K562 (cell line): ENCODE results near the gene COX14. TPM values are rescaled to one million over a fixed set of nuclear protein-coding genes. Genes with fewer than 3 reads are reported as not detected.
A peak's percentile ranks its signal among the peaks of the same experiment; 100 is the strongest.

Source experiments
- ATAC-seq: fragments of 200-7000 bp; cut with Tn5 transposase; 3 replicates; pipeline ENCODE4 v1.9.1; 2020; ENCODE audit warnings: moderate library complexity
- BruUV-seq: library from RNA; stranded (reverse); fragments of 400-500 nt; replicated peaks from 2 replicates; lab custom pipeline; 2021; lab: Mats Ljungman, UMichigan
- CTCF ChIA-PET: fragments of 300-600 bp; formaldehyde crosslinking; extraction: SDS; loops from one replicate; lab custom pipeline; 2021; ENCODE audit warnings: low intra/inter-chr PET ratio; lab: Yijun Ruan, JAX
- POLR2A ChIA-PET: fragments of 300-600, 350-650 bp; sonication (Branson Sonifier 250); formaldehyde crosslinking; extraction: SDS; loops from one replicate; lab custom pipeline; 2021; ENCODE audit warnings: antibody characterized with exemption, inconsistent platforms; lab: Yijun Ruan, JAX
- DNase-seq, 4 experiments: peaks; one replicate each; pipeline versions ENCODE4 v3.0.0 to v3.0.0-alpha.2; 2011 to 2018; ENCODE audit warnings: low spot score in 3 of 4, mixed read lengths in 3 of 4; ENCODE audit errors: extremely low read depth in 1 of 4
- FAIRE-seq: peaks from 2 replicates; lab custom pipeline; 2011; peaks lifted over from hg19 to GRCh38; lab: Jason Lieb, UNC
- H2AFZ ChIP-seq: 2 replicates; pipeline ENCODE4 v1.6.0; 2011; ENCODE audit warnings: low read depth, low read length, control low read depth, inconsistent platforms
- H3K27ac ChIP-seq: fragments of 200-600 bp; 3 replicates; pipeline ENCODE4 v1.8.0; 2011; ENCODE audit warnings: low read depth, mild to moderate bottlenecking, control low read depth, inconsistent platforms, low read length, moderate library complexity, mixed read lengths; ENCODE audit errors: extremely low read depth
- H3K27me3 ChIP-seq, 2 experiments: fragments of 300-600 bp in 1 of 2; 2 replicates in 1 of 2; 3 replicates in 1 of 2; pipeline versions ENCODE4 v1.6.0 to v1.8.0; 2011; ENCODE audit warnings: inconsistent platforms in 2 of 2, low read length in 2 of 2, mild to moderate bottlenecking in 1 of 2, mixed read lengths in 1 of 2, moderate library complexity in 1 of 2; ENCODE audit not compliant: control insufficient read depth in 2 of 2, insufficient read depth in 2 of 2
- H3K36me3 ChIP-seq: fragments of 300-600 bp; 3 replicates; pipeline ENCODE4 v1.8.0; 2011; ENCODE audit warnings: mild to moderate bottlenecking, low read length, inconsistent platforms; ENCODE audit not compliant: control insufficient read depth, insufficient read depth
- H3K4me1 ChIP-seq, 2 experiments: fragments of 200-600 bp in 1 of 2; replicated peaks in 1 of 2; 2 replicates in 1 of 2; 3 replicates in 1 of 2; pipeline versions ENCODE4 v1.5.1 to v1.8.0; 2011; ENCODE audit warnings: inconsistent platforms in 2 of 2, low read length in 2 of 2, mild to moderate bottlenecking in 1 of 2, mixed read lengths in 1 of 2, moderate library complexity in 1 of 2; ENCODE audit not compliant: control insufficient read depth in 2 of 2, insufficient read depth in 2 of 2
- H3K4me2 ChIP-seq: 2 replicates; pipeline ENCODE4 v1.6.1; 2011; ENCODE audit warnings: low read length, control low read depth, inconsistent platforms, mixed read lengths; ENCODE audit not compliant: insufficient read depth
- H3K4me3 ChIP-seq: fragments of 200-600 bp; sonication (generic), shearing (Covaris generic); 2 replicates; pipeline ENCODE4 v1.5.1; 2016; ENCODE audit warnings: control low read depth, inconsistent platforms
- H3K79me2 ChIP-seq: fragments of 200-600 bp; 3 replicates; pipeline ENCODE4 v1.8.0; 2011; ENCODE audit warnings: low read length, inconsistent platforms; ENCODE audit not compliant: control insufficient read depth, insufficient read depth
- H3K9ac ChIP-seq, 2 experiments: 2 replicates each; pipeline versions ENCODE4 v1.6.0 to v1.6.1; 2011; ENCODE audit warnings: low read depth in 2 of 2, low read length in 2 of 2, control low read depth in 1 of 2, inconsistent platforms in 1 of 2, mild to moderate bottlenecking in 1 of 2, mixed read lengths in 1 of 2; ENCODE audit not compliant: insufficient read depth in 1 of 2
- H3K9me1 ChIP-seq: one replicate; pipeline ENCODE4 v1.6.0; 2011; ENCODE audit warnings: inconsistent platforms, mild to moderate bottlenecking, low read length, moderate library complexity; ENCODE audit not compliant: control insufficient read depth, insufficient read depth
- H3K9me3 ChIP-seq: replicated peaks from 2 replicates; pipeline ENCODE4 v1.5.1; 2011; ENCODE audit warnings: low read depth, low read length, inconsistent platforms; ENCODE audit not compliant: control insufficient read depth, insufficient read depth
- H4K20me1 ChIP-seq: replicated peaks from 2 replicates; pipeline ENCODE4 v1.6.1; 2011; ENCODE audit warnings: low read length, inconsistent platforms, mixed read lengths; ENCODE audit not compliant: control insufficient read depth, insufficient read depth
- CBFA2T3 ChIP-seq: fragments of 450-650 bp; IDR thresholded peaks from 2 replicates; pipeline ENCODE4 v1.6.1; 2017
- FOXK1 ChIP-seq: sonication (generic); formaldehyde crosslinking; IDR thresholded peaks from 2 replicates; pipeline ENCODE4 v1.8.0; 2022; ENCODE audit warnings: missing genetic modification reagents, mild to moderate bottlenecking, borderline replicate concordance
- PCBP1 ChIP-seq: fragments of 200-400 bp; formaldehyde crosslinking; IDR thresholded peaks from 2 replicates; pipeline ENCODE4 v1.6.1; 2018; ENCODE audit warnings: mild to moderate bottlenecking, low read depth, low read length; ENCODE audit not compliant: poor library complexity, severe bottlenecking
- SMARCC2 ChIP-seq: fragments of 450-650 bp; IDR thresholded peaks from 2 replicates; pipeline ENCODE4 v1.6.1; 2017; ENCODE audit warnings: antibody characterized with exemption, moderate library complexity, mild to moderate bottlenecking, low read depth
- WGBS: fragments of 100-300 bp; shearing (Covaris generic); methylation state at CpG from one replicate; pipeline ENCODE4 v1.1.6; 2016; ENCODE audit warnings: low coverage, mixed read lengths; ENCODE audit not compliant: insufficient coverage; ENCODE audit errors: missing lambda C conversion rate; 5-methylcytosine and 5-hydroxymethylcytosine counted together
- in situ Hi-C: fragments of 300-500 bp; cut with MboI; formaldehyde crosslinking; loops from 4 replicates; pipeline ENCODE4 v1.15.0; 2018; ENCODE audit warnings: inconsistent platforms, mixed read lengths
- intact Hi-C: fragments of 100-400 bp; cut with micrococcal nuclease; formaldehyde crosslinking; loops from 2 replicates; pipeline ENCODE4 v1.14.2; 2022
- polyA plus RNA-seq, 8 experiments: library from polyadenylated mRNA; depleted of rRNA in 4 of 8; stranded (reverse) in 5 of 8; unstranded in 3 of 8; fragments of >200 nt; fragmentation: Nextera tagmentation in 2 of 8; fragmentation: Illumina TruSeq in 1 of 8; extraction: Ambion mirVana in 2 of 8; extraction: Trizol in 1 of 8; gene quantifications; 2 replicates each; pipeline versions ENCODE4 v1.2.1 to v1.2.3, GENCODE V29; 2011 to 2014; ENCODE audit warnings: inconsistent platforms in 1 of 8, missing spikeins in 1 of 8
- total RNA-seq, 7 experiments: library from RNA; depleted of rRNA in 6 of 7; stranded (reverse); fragments of >200 nt in 6 of 7; fragmentation: Illumina TruSeq in 2 of 7; extraction: Trizol in 2 of 7; gene quantifications; 2 replicates each; pipeline versions ENCODE4 v1.2.1 to v1.2.3, GENCODE V29; 2011 to 2021; ENCODE audit warnings: low replicate concordance in 1 of 7
- TF ChIP-seq, protein P1 (sequence below): sonication (generic); formaldehyde crosslinking; IDR thresholded peaks from 2 replicates; pipeline ENCODE4 v1.8.0; 2022; ENCODE audit warnings: missing genetic modification reagents, mild to moderate bottlenecking, moderate library complexity, borderline replicate concordance
- TF ChIP-seq, protein P2 (sequence below), 2 experiments: fragments of 450-650 bp; IDR thresholded peaks; 2 replicates each; pipeline ENCODE4 v1.6.1; 2016; ENCODE audit warnings: mild to moderate bottlenecking in 2 of 2, borderline replicate concordance in 1 of 2, low read depth in 1 of 2, moderate library complexity in 1 of 2

Gene COX14
- total and polyA plus RNA-seq, 9 of the 15 experiments (the other 6 are each of a cell fraction or from before 2014, with no cell fraction given) = 44.4 to 269 (median 53.4) TPM

DNA sequence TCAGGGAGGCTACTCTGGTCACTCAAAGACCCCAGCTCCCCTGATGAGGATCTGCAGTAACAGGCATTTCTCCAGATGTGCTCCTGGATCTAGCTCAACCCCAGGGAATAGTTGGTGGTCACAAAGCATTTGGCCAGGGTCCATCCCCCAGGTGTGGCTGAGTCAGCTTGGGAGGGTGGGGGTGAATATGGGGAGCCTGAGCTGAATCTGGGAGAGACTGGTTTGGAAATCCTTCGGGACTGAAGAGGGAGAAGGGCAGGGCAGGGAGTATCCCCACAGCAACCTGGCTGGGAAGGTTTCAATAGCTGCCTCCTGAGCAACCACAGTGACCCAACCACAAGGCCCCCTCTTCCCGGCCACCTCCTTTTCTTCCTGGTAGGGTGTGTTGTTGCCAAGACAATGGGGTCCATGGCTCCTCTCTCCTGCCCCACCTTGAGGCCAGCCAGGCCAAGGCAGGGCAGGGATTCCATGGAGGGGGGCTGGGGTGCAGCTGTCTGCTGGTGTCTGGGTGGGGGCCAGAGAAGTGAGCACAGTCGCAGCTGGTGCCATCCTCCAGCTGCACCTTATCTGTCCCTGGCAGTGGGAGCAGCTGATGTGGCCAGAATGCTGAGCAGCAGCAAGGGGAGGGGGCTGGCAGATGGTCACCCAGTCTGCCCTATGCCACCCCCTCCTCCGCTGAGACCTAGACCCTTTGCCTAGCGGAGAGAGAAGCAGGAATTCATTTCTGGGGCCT lies 49.1 kb upstream of the COX14 start:
- H3K27me3 ChIP-seq = peaks cover 11 to 67% of the 10 kb centered on the region in 2 experiments; a peak in 4 of 5 replicates
- ChIA-PET CTCF (no interaction called here), POLR2A (no interaction called here)
- no peaks in the 10 kb centered on the region for H3K79me2 ChIP-seq
- WGBS = 3% methylated on average over 5 of the region's 5 CpGs
- H3K4me3 ChIP-seq = no peak overlapping the region
- TF ChIP-seq SMARCC2 (no peak), FOXK1 (CRISPR knock-in tag) (no peak), PCBP1 (no peak), CBFA2T3 (peak; percentile 44; the same call in 1 of the 2 replicates)
- TF ChIP-seq, protein P1, sequence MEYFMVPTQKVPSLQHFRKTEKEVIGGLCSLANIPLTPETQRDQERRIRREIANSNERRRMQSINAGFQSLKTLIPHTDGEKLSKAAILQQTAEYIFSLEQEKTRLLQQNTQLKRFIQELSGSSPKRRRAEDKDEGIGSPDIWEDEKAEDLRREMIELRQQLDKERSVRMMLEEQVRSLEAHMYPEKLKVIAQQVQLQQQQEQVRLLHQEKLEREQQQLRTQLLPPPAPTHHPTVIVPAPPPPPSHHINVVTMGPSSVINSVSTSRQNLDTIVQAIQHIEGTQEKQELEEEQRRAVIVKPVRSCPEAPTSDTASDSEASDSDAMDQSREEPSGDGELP (CRISPR knock-in tag) = peak; percentile 50; the same call in 1 of the 2 replicates
- TF ChIP-seq, protein P2, sequence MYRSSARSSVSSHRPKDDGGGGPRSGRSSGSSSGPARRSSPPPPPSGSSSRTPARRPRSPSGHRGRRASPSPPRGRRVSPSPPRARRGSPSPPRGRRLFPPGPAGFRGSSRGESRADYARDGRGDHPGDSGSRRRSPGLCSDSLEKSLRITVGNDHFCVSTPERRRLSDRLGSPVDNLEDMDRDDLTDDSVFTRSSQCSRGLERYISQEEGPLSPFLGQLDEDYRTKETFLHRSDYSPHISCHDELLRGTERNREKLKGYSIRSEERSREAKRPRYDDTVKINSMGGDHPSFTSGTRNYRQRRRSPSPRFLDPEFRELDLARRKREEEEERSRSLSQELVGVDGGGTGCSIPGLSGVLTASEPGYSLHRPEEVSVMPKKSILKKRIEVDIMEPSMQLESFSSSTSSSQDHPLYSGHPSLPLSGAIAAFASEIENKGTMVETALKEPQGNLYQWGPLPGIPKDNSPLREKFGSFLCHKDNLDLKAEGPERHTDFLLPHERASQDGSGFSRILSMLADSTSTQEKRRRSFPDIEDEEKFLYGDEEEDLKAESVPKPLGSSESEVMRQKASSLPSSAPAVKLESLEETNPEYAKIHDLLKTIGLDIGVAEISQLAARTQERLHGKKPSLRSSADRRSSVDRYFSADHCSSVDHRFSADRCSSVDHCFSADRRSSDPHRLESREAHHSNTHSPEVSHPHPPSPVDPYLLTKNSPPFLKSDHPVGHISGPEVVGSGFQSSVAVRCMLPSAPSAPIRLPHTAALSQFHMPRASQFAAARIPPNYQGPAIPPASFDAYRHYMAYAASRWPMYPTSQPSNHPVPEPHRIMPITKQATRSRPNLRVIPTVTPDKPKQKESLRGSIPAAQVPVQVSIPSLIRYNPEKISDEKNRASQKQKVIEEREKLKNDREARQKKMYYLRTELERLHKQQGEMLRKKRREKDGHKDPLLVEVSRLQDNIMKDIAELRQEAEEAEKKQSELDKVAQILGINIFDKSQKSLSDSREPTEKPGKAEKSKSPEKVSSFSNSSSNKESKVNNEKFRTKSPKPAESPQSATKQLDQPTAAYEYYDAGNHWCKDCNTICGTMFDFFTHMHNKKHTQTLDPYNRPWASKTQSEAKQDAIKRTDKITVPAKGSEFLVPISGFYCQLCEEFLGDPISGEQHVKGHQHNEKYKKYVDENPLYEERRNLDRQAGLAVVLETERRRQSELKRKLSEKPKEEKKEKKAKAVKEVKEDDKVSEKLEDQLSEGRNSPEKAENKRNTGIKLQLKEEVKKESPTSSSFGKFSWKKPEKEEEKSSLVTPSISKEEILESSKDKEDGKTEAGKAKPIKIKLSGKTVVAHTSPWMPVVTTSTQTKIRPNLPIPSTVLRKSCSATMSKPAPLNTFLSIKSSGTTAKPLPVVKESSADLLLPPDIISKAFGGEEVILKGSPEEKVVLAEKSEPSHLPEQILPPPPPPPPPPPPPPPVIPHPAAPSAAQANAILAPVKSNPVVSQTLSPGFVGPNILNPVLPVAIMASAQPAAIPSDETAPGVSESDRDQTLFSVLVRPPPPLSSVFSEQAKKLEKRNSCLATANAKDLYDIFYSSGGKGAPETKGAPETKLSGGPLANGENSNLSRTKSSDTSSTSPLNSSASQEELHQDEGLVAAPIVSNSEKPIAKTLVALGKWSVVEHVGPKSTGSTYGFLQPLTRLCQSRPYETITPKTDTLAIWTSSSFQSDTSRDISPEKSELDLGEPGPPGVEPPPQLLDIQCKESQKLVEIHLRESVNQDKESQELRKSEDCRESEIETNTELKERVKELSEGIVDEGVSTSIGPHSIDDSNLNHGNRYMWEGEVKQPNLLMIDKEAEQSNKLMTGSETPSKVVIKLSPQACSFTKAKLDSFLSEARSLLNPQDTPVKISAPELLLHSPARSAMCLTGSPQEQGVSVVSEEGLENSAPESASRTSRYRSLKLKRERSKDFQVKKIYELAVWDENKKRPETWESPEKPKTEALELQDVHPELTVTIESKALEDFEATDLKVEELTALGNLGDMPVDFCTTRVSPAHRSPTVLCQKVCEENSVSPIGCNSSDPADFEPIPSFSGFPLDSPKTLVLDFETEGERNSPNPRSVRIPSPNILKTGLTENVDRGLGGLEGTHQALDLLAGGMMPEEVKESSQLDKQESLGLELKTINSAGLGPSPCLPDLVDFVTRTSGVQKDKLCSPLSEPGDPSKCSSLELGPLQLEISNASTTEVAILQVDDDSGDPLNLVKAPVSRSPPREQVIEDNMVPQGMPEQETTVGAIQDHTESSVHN (IDR thresholded peaks at IDR 0.05; ENCODE audit: borderline replicate concordance in 1 of 2, low read depth in 1 of 2) = no peak
- DNase-seq (no peak), FAIRE-seq (no peak), ATAC-seq (no peak)
- no TSS peak for BruUV-seq
- H3K4me1 ChIP-seq = peaks cover 0 to 12% of the 10 kb centered on the region in 2 experiments; a peak in 3 of 5 replicates
- intact Hi-C loops = no loop called here
- no peak overlapping the region for H3K27ac ChIP-seq
- H3K4me2 ChIP-seq = no peak overlapping the region
- H3K9me1 ChIP-seq = no peaks in the 10 kb centered on the region
- no peak overlapping the region for H3K9ac ChIP-seq
- in situ Hi-C loops = no loop called here
- H4K20me1 ChIP-seq = peaks cover 9% of the 10 kb centered on the region; the same call in 1 of the 2 replicates
- H3K9me3 ChIP-seq = no peaks in the 10 kb centered on the region
- H2AFZ ChIP-seq = no peak overlapping the region
- H3K36me3 ChIP-seq = no peaks in the 10 kb centered on the region
